NB4 (cell line): ENCODE results near the gene FER1L5.

Experiments used
- DNase-seq: peaks from one replicate; pipeline ENCODE4 v3.0.0; 2010; ENCODE audit warnings: low read depth
- H3K4me3 ChIP-seq: one replicate; pipeline ENCODE4 v1.5.1; 2011; ENCODE audit warnings: mild to moderate bottlenecking, low read depth, low read length, moderate library complexity
- CTCF ChIP-seq: IDR thresholded peaks from one replicate; pipeline ENCODE4 v1.5.1; 2012; ENCODE audit warnings: low read depth, low read length
- MAX ChIP-seq: IDR thresholded peaks from 2 replicates; pipeline ENCODE4 v1.6.1; 2011; ENCODE audit warnings: low read depth, low read length
- MYC ChIP-seq: IDR thresholded peaks from 2 replicates; pipeline ENCODE4 v1.6.1; 2011; ENCODE audit warnings: low read depth, low read length
- POLR2A ChIP-seq: IDR thresholded peaks from 2 replicates; pipeline ENCODE4 v1.6.1; 2011; ENCODE audit warnings: mild to moderate bottlenecking; ENCODE audit not compliant: insufficient read length; ENCODE audit errors: extremely low read depth

FER1L5 gene

GRCh38 chr2:96655526-96655925 lies 13.0 kb downstream of the FER1L5 start:
- DNase-seq, result peak; percentile 41
- no peak for TF ChIP-seq MAX
- TF ChIP-seq POLR2A, result no peak
- no peak overlapping the region for H3K4me3 ChIP-seq

GRCh38 chr2:96656540-96656939 lies 14.0 kb downstream of the FER1L5 start:
- H3K4me3 ChIP-seq, result no peak overlapping the region
- TF ChIP-seq MYC (no peak), CTCF (no peak), POLR2A (no peak), MAX (no peak)
- peak; percentile 43 for DNase-seq

GRCh38 chr2:96661324-96661723 lies 18.8 kb downstream of the FER1L5 start:
- TF ChIP-seq POLR2A (no peak), MAX (no peak), MYC (no peak), CTCF (no peak)
- no peak for DNase-seq
- no peak overlapping the region for H3K4me3 ChIP-seq

GRCh38 chr2:96662360-96662759 lies 19.8 kb downstream of the FER1L5 start:
- no peak overlapping the region for H3K4me3 ChIP-seq

GRCh38 chr2:96663177-96663576 lies 20.6 kb downstream of the FER1L5 start:
- H3K4me3 ChIP-seq, result no peak overlapping the region
- no peak for TF ChIP-seq CTCF
- TF ChIP-seq MYC, result no peak
- TF ChIP-seq POLR2A, result no peak
- TF ChIP-seq MAX, result no peak
- DNase-seq, result no peak

More at GRCh38 chr2:96662360-96662759, 19.8 kb downstream of the FER1L5 start:
- TF ChIP-seq POLR2A (no peak), MYC (no peak), MAX (no peak), CTCF (no peak)
- no peak for DNase-seq

GRCh38 chr2:96663829-96664228 lies 21.3 kb downstream of the FER1L5 start:
- DNase-seq, result no peak
- H3K4me3 ChIP-seq, result no peak overlapping the region
- TF ChIP-seq MAX, result no peak
- TF ChIP-seq MYC, result no peak
- TF ChIP-seq POLR2A, result no peak
- TF ChIP-seq CTCF, result no peak
